Measurements from ENCODE around the gene SPATA32.

GRCh38 chr17:45306094-45306493 lies 44.2 kb upstream of the SPATA32 start:
- no peak for TF ChIP-seq POLR2A (IDR thresholded peaks at IDR 0.05)
- TF ChIP-seq, protein P1, sequence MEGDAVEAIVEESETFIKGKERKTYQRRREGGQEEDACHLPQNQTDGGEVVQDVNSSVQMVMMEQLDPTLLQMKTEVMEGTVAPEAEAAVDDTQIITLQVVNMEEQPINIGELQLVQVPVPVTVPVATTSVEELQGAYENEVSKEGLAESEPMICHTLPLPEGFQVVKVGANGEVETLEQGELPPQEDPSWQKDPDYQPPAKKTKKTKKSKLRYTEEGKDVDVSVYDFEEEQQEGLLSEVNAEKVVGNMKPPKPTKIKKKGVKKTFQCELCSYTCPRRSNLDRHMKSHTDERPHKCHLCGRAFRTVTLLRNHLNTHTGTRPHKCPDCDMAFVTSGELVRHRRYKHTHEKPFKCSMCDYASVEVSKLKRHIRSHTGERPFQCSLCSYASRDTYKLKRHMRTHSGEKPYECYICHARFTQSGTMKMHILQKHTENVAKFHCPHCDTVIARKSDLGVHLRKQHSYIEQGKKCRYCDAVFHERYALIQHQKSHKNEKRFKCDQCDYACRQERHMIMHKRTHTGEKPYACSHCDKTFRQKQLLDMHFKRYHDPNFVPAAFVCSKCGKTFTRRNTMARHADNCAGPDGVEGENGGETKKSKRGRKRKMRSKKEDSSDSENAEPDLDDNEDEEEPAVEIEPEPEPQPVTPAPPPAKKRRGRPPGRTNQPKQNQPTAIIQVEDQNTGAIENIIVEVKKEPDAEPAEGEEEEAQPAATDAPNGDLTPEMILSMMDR (IDR thresholded peaks at IDR 0.05): no peak

All from uterus (tissue), 2 donors.